ENCODE measurements around the gene LYRM7. TPM values are rescaled to one million over a fixed set of nuclear protein-coding genes. Genes with fewer than 3 reads are reported as not detected.

LYRM7 gene
- 6.8 and 7.6 TPM in 2 replicates for total RNA-seq

GRCh38 chr5:131170540-131171275, at the start of gene LYRM7:
LYRM7 (plus strand) TSS chr5:131170944; CDS start chr5:131171021, 77 bp downstream.

GRCh38 chr5:131165119-131165727, 5.5 kb upstream of the LYRM7 start, which contains the start of gene HINT1:
HINT1 (minus strand) TSS chr5:131165256; CDS start chr5:131165205, 51 bp downstream.

Other genes starting within 250 kb of the LYRM7 start
- gene HINT1, start 5.7 kb upstream of the LYRM7 start, total RNA-seq, result 79.9 and 174 TPM in 2 replicates
- 18.4 and 24.3 TPM in 2 replicates for gene CDC42SE2, start 93.1 kb downstream of the LYRM7 start, total RNA-seq

Data from smooth muscle cell of trachea (primary cell).